Neural cell (in vitro differentiated cells): Measurements from ENCODE around the gene VRK1. TPM values are rescaled to one million over a fixed set of nuclear protein-coding genes. Genes with fewer than 3 reads are reported as not detected.

ENCODE experiments used
- H2AFZ ChIP-seq: fragments of 200-600, 300-800 bp; sonication (generic), shearing (Covaris generic); 2 replicates; pipeline ENCODE4 v1.6.0; 2014; ENCODE audit warnings: low read depth, mild to moderate bottlenecking, antibody characterized with exemption, low read length, moderate library complexity
- H3F3A ChIP-seq: fragments of 200-600 bp; shearing (Covaris generic); 2 replicates; pipeline ENCODE4 v1.6.1; 2016; ENCODE audit warnings: mild to moderate bottlenecking, moderate library complexity, mixed read lengths, antibody characterized with exemption, low read length; ENCODE audit not compliant: insufficient read depth, poor library complexity, severe bottlenecking
- H3K27ac ChIP-seq: fragments of 200-600, 300-800 bp; sonication (generic), shearing (Covaris generic); 2 replicates; pipeline ENCODE4 v1.5.1; 2014; ENCODE audit warnings: mild to moderate bottlenecking, low read length, moderate library complexity
- H3K27me3 ChIP-seq: fragments of 300-800, 200-600 bp; sonication (generic), shearing (Covaris generic); 2 replicates; pipeline ENCODE4 v1.6.0; 2014; ENCODE audit warnings: mild to moderate bottlenecking, low read depth, low read length, moderate library complexity; ENCODE audit not compliant: insufficient read depth
- H3K36me3 ChIP-seq: fragments of 300-800, 200-600 bp; sonication (generic), shearing (Covaris generic); 2 replicates; pipeline ENCODE4 v1.5.1; 2014; ENCODE audit warnings: mild to moderate bottlenecking, antibody characterized with exemption, low read length, moderate library complexity; ENCODE audit not compliant: insufficient read depth
- H3K4me2 ChIP-seq: fragments of 300-800, 200-600 bp; sonication (generic), shearing (Covaris generic); 2 replicates; pipeline ENCODE4 v1.6.0; 2014; ENCODE audit warnings: mild to moderate bottlenecking, low read length
- H3K4me3 ChIP-seq: fragments of 300-800, 200-600 bp; sonication (generic), shearing (Covaris generic); 2 replicates; pipeline ENCODE4 v1.5.1; 2014; ENCODE audit warnings: mild to moderate bottlenecking, low read length, moderate library complexity
- H3K79me2 ChIP-seq: fragments of 200-600 bp; shearing (Covaris generic); replicated peaks from 2 replicates; pipeline ENCODE4 v1.6.0; 2014; ENCODE audit warnings: mild to moderate bottlenecking, low read length, moderate library complexity; ENCODE audit not compliant: insufficient read depth
- H3K9ac ChIP-seq: fragments of 300-800, 200-600 bp; sonication (generic), shearing (Covaris generic); 2 replicates; pipeline ENCODE4 v1.6.1; 2016; ENCODE audit warnings: mild to moderate bottlenecking, low read length, mixed read lengths
- H3K9me2 ChIP-seq: fragments of 200-600 bp; shearing (Covaris generic); 2 replicates; pipeline ENCODE4 v1.6.1; 2016; ENCODE audit warnings: mild to moderate bottlenecking, low read length, mixed read lengths; ENCODE audit not compliant: insufficient read depth
- H3K9me3 ChIP-seq: fragments of 200-600, 300-800 bp; sonication (generic), shearing (Covaris generic); 2 replicates; pipeline ENCODE4 v1.6.1; 2016; ENCODE audit warnings: mild to moderate bottlenecking, mixed run types, low read length, moderate library complexity, mixed read lengths
- H4K20me1 ChIP-seq: fragments of 200-600 bp; shearing (Covaris generic); 2 replicates; pipeline ENCODE4 v1.6.1; 2016; ENCODE audit warnings: mild to moderate bottlenecking, mixed run types; ENCODE audit not compliant: insufficient read depth
- EP300 ChIP-seq: fragments of 450-650 bp; conservative IDR thresholded peaks from 2 replicates; pipeline ENCODE4 v1.6.1; 2014; ENCODE audit warnings: antibody characterized with exemption, mild to moderate bottlenecking, moderate library complexity; ENCODE audit not compliant: poor library complexity, severe bottlenecking
- EZH2 ChIP-seq: fragments of 200-600, 300-800 bp; shearing (Covaris generic), sonication (generic); IDR thresholded peaks from 2 replicates; pipeline ENCODE4 v1.6.1; 2014; ENCODE audit warnings: antibody characterized with exemption, low read length, borderline replicate concordance, mild to moderate bottlenecking; ENCODE audit not compliant: insufficient read depth, poor library complexity, severe bottlenecking
- MXI1 ChIP-seq: fragments of 450-650 bp; conservative IDR thresholded peaks from 2 replicates; pipeline ENCODE4 v1.6.1; 2014; ENCODE audit warnings: antibody characterized with exemption, mild to moderate bottlenecking; ENCODE audit not compliant: poor library complexity, severe bottlenecking
- POLR2AphosphoS5 ChIP-seq: IDR thresholded peaks from 2 replicates; pipeline ENCODE4 v1.6.1; 2012
- RAD21 ChIP-seq: fragments of 450-650 bp; conservative IDR thresholded peaks from 2 replicates; pipeline ENCODE4 v1.6.1; 2014; ENCODE audit warnings: antibody characterized with exemption, mild to moderate bottlenecking, moderate library complexity
- SMC3 ChIP-seq: fragments of 450-650 bp; conservative IDR thresholded peaks from 2 replicates; pipeline ENCODE4 v1.6.1; 2014; ENCODE audit warnings: antibody characterized with exemption, mild to moderate bottlenecking, moderate library complexity; ENCODE audit not compliant: poor library complexity
- TAF1 ChIP-seq: IDR thresholded peaks from 2 replicates; pipeline ENCODE4 v1.6.1; 2012; ENCODE audit warnings: low read depth
- polyA plus RNA-seq: library from polyadenylated mRNA; depleted of rRNA; stranded (reverse); fragments of >200 nt; gene quantifications from 2 replicates; pipeline ENCODE4 v1.2.3, GENCODE V29; 2014
- TF ChIP-seq, protein P1 (sequence below): IDR thresholded peaks from 2 replicates; pipeline ENCODE4 v1.6.1; 2012; ENCODE audit warnings: borderline replicate concordance
- TF ChIP-seq, protein P2 (sequence below): fragments of 450-650 bp; IDR thresholded peaks from 2 replicates; pipeline ENCODE4 v1.5.1; 2014; ENCODE audit warnings: antibody characterized with exemption, mild to moderate bottlenecking, moderate library complexity; ENCODE audit not compliant: poor library complexity, severe bottlenecking

The VRK1 gene
- polyA plus RNA-seq, 1 donor from 2014 or later, result 86.0 TPM

DNA sequence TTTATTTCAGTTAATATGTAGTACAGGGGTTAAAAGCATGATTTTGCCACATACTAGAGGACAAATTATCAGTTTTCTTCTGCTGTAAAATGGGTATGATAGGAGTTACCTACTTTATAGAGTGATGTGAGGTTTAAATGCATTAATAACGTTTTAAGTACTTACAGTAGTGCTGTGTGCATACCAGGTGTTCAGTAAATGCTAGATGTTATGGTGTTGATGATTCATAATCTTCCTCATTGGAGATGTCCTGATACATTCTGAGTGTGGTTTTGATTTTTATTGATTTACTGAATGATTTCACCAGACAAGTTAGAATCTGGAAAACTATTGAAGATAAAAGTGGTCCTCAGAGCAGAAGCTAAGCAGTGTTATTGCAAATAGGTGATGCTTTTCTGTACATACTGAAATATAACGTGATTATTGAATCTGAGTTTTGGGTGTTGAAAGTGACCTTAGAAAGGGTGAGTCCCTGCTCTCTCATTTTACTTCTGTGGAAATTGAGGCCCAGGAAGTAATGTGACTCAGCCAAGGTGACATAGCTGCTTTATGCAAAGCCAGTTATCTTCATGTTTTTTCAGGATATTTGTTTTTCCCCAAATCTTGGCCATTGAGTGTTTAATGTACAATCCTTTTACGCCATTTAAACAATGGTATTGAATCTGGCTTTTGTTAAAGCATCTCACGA lies 54.7 kb downstream of the VRK1 start:
- H3K4me3 ChIP-seq, result no peak overlapping the region
- H2AFZ ChIP-seq, result no peak overlapping the region
- H3K9me3 ChIP-seq, result no peaks in the 10 kb centered on the region
- H3K27ac ChIP-seq, result no peak overlapping the region
- TF ChIP-seq, protein P1, sequence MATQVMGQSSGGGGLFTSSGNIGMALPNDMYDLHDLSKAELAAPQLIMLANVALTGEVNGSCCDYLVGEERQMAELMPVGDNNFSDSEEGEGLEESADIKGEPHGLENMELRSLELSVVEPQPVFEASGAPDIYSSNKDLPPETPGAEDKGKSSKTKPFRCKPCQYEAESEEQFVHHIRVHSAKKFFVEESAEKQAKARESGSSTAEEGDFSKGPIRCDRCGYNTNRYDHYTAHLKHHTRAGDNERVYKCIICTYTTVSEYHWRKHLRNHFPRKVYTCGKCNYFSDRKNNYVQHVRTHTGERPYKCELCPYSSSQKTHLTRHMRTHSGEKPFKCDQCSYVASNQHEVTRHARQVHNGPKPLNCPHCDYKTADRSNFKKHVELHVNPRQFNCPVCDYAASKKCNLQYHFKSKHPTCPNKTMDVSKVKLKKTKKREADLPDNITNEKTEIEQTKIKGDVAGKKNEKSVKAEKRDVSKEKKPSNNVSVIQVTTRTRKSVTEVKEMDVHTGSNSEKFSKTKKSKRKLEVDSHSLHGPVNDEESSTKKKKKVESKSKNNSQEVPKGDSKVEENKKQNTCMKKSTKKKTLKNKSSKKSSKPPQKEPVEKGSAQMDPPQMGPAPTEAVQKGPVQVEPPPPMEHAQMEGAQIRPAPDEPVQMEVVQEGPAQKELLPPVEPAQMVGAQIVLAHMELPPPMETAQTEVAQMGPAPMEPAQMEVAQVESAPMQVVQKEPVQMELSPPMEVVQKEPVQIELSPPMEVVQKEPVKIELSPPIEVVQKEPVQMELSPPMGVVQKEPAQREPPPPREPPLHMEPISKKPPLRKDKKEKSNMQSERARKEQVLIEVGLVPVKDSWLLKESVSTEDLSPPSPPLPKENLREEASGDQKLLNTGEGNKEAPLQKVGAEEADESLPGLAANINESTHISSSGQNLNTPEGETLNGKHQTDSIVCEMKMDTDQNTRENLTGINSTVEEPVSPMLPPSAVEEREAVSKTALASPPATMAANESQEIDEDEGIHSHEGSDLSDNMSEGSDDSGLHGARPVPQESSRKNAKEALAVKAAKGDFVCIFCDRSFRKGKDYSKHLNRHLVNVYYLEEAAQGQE, result no peak
- no peak for TF ChIP-seq EZH2
- TF ChIP-seq, protein P2, sequence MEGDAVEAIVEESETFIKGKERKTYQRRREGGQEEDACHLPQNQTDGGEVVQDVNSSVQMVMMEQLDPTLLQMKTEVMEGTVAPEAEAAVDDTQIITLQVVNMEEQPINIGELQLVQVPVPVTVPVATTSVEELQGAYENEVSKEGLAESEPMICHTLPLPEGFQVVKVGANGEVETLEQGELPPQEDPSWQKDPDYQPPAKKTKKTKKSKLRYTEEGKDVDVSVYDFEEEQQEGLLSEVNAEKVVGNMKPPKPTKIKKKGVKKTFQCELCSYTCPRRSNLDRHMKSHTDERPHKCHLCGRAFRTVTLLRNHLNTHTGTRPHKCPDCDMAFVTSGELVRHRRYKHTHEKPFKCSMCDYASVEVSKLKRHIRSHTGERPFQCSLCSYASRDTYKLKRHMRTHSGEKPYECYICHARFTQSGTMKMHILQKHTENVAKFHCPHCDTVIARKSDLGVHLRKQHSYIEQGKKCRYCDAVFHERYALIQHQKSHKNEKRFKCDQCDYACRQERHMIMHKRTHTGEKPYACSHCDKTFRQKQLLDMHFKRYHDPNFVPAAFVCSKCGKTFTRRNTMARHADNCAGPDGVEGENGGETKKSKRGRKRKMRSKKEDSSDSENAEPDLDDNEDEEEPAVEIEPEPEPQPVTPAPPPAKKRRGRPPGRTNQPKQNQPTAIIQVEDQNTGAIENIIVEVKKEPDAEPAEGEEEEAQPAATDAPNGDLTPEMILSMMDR, result no peak
- no peak for TF ChIP-seq TAF1
- no peaks in the 10 kb centered on the region for H4K20me1 ChIP-seq
- no peak overlapping the region for H3K4me2 ChIP-seq
- no peaks in the 10 kb centered on the region for H3K79me2 ChIP-seq
- no peak overlapping the region for H3K9ac ChIP-seq
- H3K27me3 ChIP-seq, result no peaks in the 10 kb centered on the region
- peaks cover 8% of the 10 kb centered on the region for H3K36me3 ChIP-seq
- H3F3A ChIP-seq, result no peaks in the 10 kb centered on the region
- no peaks in the 10 kb centered on the region for H3K9me2 ChIP-seq

DNA sequence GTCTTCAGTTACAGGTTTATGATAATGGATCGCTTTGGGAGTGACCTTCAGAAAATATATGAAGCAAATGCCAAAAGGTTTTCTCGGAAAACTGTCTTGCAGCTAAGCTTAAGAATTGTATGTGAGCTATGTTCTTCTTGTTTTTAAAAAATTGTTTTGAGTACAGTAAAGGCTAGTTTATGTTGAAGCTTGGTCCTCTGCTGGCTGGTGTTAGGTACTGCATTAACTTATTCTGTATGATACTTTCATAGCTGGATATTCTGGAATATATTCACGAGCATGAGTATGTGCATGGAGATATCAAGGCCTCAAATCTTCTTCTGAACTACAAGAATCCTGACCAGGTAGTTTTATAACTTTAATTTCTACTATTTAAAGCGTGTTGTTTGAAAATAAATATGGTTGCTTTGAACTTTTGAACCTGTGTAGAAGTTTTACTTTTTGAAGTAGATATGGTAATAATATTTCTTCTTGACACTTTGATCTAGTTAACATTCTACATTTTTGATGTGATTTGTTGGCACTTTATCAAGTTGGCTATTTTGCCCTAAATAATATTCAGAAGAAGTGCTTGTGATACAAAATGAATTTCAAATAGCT lies 55.7 kb downstream of the VRK1 start:
- H3K9me3 ChIP-seq, result no peaks in the 10 kb centered on the region
- TF ChIP-seq RAD21, result peak; percentile 71
- TF ChIP-seq EP300, result no peak
- TF ChIP-seq TAF1, result no peak
- TF ChIP-seq, protein P1, result no peak
- peak; percentile 78 for TF ChIP-seq SMC3
- no peak for TF ChIP-seq MXI1
- no peak for TF ChIP-seq EZH2
- no peak for TF ChIP-seq POLR2AphosphoS5
- TF ChIP-seq, protein P2, result peak; percentile 74
- H3K4me2 ChIP-seq, result no peak overlapping the region
- H2AFZ ChIP-seq, result no peak overlapping the region
- no peaks in the 10 kb centered on the region for H3K9me2 ChIP-seq
- no peak overlapping the region for H3K9ac ChIP-seq
- no peaks in the 10 kb centered on the region for H3K79me2 ChIP-seq
- no peaks in the 10 kb centered on the region for H3K36me3 ChIP-seq
- no peaks in the 10 kb centered on the region for H4K20me1 ChIP-seq
- H3F3A ChIP-seq, result no peaks in the 10 kb centered on the region
- no peak overlapping the region for H3K27ac ChIP-seq
- H3K27me3 ChIP-seq, result no peaks in the 10 kb centered on the region
- H3K4me3 ChIP-seq, result no peak overlapping the region
